ENCODE measurements around the gene PHGDH. TPM values are rescaled to one million over a fixed set of nuclear protein-coding genes. Genes with fewer than 3 reads are reported as not detected.

The PHGDH gene
- total and polyA plus RNA-seq, 9 of the 15 experiments (the other 6 are each of a cell fraction or from before 2014, with no cell fraction given) = 6.7 to 84.2 (median 36.2) TPM

GRCh38 chr1:119711804-119712341 is at the start of gene PHGDH (continued):
- TF ChIP-seq ZBTB1 (CRISPR knock-in tag; IDR thresholded peaks at IDR 0.05; ENCODE audit: borderline replicate concordance, low read depth) (no peak), ZNF75A (CRISPR knock-in tag; IDR thresholded peaks at IDR 0.05) (no peak), HOXB6 (CRISPR knock-in tag; IDR thresholded peaks at IDR 0.05; ENCODE audit: borderline replicate concordance) (no peak), NFXL1 (CRISPR knock-in tag; IDR thresholded peaks at IDR 0.05) (no peak), PURB (CRISPR knock-in tag; IDR thresholded peaks at IDR 0.05; ENCODE audit: low read depth) (no peak), SMAD1 (IDR thresholded peaks at IDR 0.05; ENCODE audit: low read depth, low read length, partially characterized antibody) (peak; percentile 71), ATF2 (CRISPR knock-in tag; IDR thresholded peaks at IDR 0.05) (no peak), NRF1 (conservative IDR thresholded peaks at IDR 0.05 in 1 of 2, IDR thresholded peaks at IDR 0.05 in 1 of 2) (peak in 1 of 2 experiments; percentile 35; a peak in 2 of 4 replicates), JUNB (CRISPR knock-in tag; conservative IDR thresholded peaks at IDR 0.05) (no peak), ZNF41 (CRISPR knock-in tag; conservative IDR thresholded peaks at IDR 0.05) (no peak), NCOA2 (IDR thresholded peaks at IDR 0.05; ENCODE audit: partially characterized antibody in 2 of 2) (no peak), ZNF77 (CRISPR knock-in tag; IDR thresholded peaks at IDR 0.05) (no peak), ARID4B (CRISPR knock-in tag; IDR thresholded peaks at IDR 0.05) (peak; percentile 47; the same call in 1 of the 2 replicates), SIN3B (IDR thresholded peaks at IDR 0.05; ENCODE audit: low read depth) (no peak), HSF4 (CRISPR knock-in tag; IDR thresholded peaks at IDR 0.05; ENCODE audit: borderline replicate concordance) (no peak), TAF7 (tag; IDR thresholded peaks at IDR 0.05) (peak; percentile 85), PPARD (CRISPR knock-in tag; IDR thresholded peaks at IDR 0.05) (no peak), CTCFL (IDR thresholded peaks at IDR 0.05; ENCODE audit: borderline replicate concordance, insufficient read depth, low read depth, low read length, poor library complexity, severe bottlenecking) (no peak)
- TF ChIP-seq, protein P1, sequence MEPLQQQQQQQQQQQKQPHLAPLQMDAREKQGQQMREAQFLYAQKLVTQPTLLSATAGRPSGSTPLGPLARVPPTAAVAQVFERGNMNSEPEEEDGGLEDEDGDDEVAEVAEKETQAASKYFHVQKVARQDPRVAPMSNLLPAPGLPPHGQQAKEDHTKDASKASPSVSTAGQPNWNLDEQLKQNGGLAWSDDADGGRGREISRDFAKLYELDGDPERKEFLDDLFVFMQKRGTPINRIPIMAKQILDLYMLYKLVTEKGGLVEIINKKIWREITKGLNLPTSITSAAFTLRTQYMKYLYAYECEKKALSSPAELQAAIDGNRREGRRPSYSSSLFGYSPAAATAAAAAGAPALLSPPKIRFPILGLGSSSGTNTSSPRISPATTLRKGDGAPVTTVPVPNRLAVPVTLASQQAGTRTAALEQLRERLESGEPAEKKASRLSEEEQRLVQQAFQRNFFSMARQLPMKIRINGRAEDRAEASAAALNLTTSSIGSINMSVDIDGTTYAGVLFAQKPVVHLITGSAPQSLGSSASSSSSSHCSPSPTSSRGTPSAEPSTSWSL (CRISPR knock-in tag; IDR thresholded peaks at IDR 0.05; ENCODE audit: borderline replicate concordance) = no peak

Measured in K562 (cell line).